GM23338 (cell line): ENCODE data around the gene CADPS.

Source experiments
- EZH2 ChIP-seq: fragments of 200-600 bp; sonication (generic); IDR thresholded peaks from one replicate; pipeline ENCODE4 v1.8.0; 2017; ENCODE audit warnings: antibody characterized with exemption, mild to moderate bottlenecking, low read depth; ENCODE audit not compliant: unreplicated experiment
- EZH2phosphoT487 ChIP-seq: fragments of 200-600 bp; sonication (generic); IDR thresholded peaks from one replicate; pipeline ENCODE4 v1.8.1; 2018; ENCODE audit warnings: antibody characterized with exemption; ENCODE audit not compliant: unreplicated experiment
- POLR2AphosphoS5 ChIP-seq: IDR thresholded peaks from 2 replicates; pipeline ENCODE4 v1.6.1; 2016; ENCODE audit warnings: antibody characterized with exemption, low read depth
- TF ChIP-seq, protein P1 (sequence below), 2 experiments: fragments of 200-600 bp in 1 of 2; sonication (generic) in 1 of 2; conservative IDR thresholded peaks; 2 replicates each; pipeline versions ENCODE4 v1.5.1 to v1.6.1; 2016 to 2017; ENCODE audit warnings: antibody characterized with exemption in 2 of 2, low read depth in 2 of 2, mild to moderate bottlenecking in 2 of 2, moderate library complexity in 1 of 2
- TF ChIP-seq, protein P2 (sequence below): IDR thresholded peaks from one replicate; pipeline ENCODE4 v1.6.1; 2018; ENCODE audit warnings: antibody characterized with exemption; ENCODE audit not compliant: unreplicated experiment
- TF ChIP-seq, protein P3 (sequence below): fragments of 250-450 bp; sonication (Bioruptor Pico); IDR thresholded peaks from 2 replicates; pipeline ENCODE4 v1.5.0; 2020; ENCODE audit warnings: mild to moderate bottlenecking, moderate library complexity

DNA sequence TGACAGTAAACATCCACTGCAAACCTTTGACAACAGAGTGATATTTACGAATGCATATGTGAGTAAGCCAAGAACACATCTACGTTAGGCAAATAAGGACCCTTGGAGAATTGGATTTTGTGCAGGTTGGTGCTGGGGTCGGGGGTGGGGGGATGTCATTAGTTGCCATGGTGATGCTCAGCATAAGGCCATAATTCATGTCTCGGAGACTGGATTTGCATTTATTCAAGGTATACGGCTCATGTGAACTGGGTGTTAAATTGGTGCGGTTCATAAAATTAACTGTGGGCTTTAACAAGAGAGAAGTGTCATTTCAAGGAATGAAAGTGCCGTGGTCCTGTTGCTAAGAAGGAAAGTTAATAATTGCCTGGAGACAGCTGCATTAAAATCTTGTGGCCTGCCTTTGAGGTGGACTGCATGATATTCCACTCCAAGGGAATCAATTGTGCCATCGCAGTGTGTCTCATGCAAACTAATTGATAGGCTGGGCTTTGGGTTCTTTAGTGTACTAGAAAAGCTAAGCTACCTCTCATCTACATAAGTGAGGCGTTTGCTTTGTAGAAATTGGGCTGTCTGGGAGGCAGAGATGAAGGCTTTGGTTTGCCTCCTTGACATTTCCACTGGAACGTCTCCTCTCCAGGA, 273.0 kb downstream of the CADPS start:
- TF ChIP-seq, protein P1, sequence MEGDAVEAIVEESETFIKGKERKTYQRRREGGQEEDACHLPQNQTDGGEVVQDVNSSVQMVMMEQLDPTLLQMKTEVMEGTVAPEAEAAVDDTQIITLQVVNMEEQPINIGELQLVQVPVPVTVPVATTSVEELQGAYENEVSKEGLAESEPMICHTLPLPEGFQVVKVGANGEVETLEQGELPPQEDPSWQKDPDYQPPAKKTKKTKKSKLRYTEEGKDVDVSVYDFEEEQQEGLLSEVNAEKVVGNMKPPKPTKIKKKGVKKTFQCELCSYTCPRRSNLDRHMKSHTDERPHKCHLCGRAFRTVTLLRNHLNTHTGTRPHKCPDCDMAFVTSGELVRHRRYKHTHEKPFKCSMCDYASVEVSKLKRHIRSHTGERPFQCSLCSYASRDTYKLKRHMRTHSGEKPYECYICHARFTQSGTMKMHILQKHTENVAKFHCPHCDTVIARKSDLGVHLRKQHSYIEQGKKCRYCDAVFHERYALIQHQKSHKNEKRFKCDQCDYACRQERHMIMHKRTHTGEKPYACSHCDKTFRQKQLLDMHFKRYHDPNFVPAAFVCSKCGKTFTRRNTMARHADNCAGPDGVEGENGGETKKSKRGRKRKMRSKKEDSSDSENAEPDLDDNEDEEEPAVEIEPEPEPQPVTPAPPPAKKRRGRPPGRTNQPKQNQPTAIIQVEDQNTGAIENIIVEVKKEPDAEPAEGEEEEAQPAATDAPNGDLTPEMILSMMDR (conservative IDR thresholded peaks at IDR 0.05; ENCODE audit: low read depth in 2 of 2): no peak
- TF ChIP-seq POLR2AphosphoS5 (no peak), EZH2 (no peak), EZH2phosphoT487 (no peak)
- TF ChIP-seq, protein P2, sequence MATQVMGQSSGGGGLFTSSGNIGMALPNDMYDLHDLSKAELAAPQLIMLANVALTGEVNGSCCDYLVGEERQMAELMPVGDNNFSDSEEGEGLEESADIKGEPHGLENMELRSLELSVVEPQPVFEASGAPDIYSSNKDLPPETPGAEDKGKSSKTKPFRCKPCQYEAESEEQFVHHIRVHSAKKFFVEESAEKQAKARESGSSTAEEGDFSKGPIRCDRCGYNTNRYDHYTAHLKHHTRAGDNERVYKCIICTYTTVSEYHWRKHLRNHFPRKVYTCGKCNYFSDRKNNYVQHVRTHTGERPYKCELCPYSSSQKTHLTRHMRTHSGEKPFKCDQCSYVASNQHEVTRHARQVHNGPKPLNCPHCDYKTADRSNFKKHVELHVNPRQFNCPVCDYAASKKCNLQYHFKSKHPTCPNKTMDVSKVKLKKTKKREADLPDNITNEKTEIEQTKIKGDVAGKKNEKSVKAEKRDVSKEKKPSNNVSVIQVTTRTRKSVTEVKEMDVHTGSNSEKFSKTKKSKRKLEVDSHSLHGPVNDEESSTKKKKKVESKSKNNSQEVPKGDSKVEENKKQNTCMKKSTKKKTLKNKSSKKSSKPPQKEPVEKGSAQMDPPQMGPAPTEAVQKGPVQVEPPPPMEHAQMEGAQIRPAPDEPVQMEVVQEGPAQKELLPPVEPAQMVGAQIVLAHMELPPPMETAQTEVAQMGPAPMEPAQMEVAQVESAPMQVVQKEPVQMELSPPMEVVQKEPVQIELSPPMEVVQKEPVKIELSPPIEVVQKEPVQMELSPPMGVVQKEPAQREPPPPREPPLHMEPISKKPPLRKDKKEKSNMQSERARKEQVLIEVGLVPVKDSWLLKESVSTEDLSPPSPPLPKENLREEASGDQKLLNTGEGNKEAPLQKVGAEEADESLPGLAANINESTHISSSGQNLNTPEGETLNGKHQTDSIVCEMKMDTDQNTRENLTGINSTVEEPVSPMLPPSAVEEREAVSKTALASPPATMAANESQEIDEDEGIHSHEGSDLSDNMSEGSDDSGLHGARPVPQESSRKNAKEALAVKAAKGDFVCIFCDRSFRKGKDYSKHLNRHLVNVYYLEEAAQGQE: no peak
- TF ChIP-seq, protein P3, sequence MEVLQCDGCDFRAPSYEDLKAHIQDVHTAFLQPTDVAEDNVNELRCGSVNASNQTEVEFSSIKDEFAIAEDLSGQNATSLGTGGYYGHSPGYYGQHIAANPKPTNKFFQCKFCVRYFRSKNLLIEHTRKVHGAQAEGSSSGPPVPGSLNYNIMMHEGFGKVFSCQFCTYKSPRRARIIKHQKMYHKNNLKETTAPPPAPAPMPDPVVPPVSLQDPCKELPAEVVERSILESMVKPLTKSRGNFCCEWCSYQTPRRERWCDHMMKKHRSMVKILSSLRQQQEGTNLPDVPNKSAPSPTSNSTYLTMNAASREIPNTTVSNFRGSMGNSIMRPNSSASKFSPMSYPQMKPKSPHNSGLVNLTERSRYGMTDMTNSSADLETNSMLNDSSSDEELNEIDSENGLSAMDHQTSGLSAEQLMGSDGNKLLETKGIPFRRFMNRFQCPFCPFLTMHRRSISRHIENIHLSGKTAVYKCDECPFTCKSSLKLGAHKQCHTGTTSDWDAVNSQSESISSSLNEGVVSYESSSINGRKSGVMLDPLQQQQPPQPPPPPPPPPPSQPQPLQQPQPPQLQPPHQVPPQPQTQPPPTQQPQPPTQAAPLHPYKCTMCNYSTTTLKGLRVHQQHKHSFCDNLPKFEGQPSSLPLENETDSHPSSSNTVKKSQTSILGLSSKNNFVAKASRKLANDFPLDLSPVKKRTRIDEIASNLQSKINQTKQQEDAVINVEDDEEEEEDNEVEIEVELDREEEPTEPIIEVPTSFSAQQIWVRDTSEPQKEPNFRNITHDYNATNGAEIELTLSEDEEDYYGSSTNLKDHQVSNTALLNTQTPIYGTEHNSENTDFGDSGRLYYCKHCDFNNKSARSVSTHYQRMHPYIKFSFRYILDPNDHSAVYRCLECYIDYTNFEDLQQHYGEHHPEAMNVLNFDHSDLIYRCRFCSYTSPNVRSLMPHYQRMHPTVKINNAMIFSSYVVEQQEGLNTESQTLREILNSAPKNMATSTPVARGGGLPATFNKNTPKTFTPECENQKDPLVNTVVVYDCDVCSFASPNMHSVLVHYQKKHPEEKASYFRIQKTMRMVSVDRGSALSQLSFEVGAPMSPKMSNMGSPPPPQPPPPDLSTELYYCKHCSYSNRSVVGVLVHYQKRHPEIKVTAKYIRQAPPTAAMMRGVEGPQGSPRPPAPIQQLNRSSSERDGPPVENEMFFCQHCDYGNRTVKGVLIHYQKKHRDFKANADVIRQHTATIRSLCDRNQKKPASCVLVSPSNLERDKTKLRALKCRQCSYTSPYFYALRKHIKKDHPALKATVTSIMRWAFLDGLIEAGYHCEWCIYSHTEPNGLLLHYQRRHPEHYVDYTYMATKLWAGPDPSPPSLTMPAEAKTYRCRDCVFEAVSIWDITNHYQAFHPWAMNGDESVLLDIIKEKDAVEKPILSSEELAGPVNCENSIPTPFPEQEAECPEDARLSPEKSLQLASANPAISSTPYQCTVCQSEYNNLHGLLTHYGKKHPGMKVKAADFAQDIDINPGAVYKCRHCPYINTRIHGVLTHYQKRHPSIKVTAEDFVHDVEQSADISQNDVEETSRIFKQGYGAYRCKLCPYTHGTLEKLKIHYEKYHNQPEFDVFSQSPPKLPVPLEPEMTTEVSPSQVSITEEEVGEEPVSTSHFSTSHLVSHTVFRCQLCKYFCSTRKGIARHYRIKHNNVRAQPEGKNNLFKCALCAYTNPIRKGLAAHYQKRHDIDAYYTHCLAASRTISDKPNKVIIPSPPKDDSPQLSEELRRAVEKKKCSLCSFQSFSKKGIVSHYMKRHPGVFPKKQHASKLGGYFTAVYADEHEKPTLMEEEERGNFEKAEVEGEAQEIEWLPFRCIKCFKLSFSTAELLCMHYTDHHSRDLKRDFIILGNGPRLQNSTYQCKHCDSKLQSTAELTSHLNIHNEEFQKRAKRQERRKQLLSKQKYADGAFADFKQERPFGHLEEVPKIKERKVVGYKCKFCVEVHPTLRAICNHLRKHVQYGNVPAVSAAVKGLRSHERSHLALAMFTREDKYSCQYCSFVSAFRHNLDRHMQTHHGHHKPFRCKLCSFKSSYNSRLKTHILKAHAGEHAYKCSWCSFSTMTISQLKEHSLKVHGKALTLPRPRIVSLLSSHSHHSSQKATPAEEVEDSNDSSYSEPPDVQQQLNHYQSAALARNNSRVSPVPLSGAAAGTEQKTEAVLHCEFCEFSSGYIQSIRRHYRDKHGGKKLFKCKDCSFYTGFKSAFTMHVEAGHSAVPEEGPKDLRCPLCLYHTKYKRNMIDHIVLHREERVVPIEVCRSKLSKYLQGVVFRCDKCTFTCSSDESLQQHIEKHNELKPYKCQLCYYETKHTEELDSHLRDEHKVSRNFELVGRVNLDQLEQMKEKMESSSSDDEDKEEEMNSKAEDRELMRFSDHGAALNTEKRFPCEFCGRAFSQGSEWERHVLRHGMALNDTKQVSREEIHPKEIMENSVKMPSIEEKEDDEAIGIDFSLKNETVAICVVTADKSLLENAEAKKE (CRISPR knock-in tag): no peak
